Gastrocnemius medialis (tissue), 4 donors: Measurements from ENCODE around the gene GART. TPM values are rescaled to one million over a fixed set of nuclear protein-coding genes. Genes with fewer than 3 reads are reported as not detected.

Source experiments
- ATAC-seq, 2 donors: fragments of 150-250 bp; one replicate each; pipeline ENCODE4 v1.9.1; 2016
- DNase-seq, 2 donors: peaks; one replicate each; pipeline ENCODE4 v3.0.0-alpha.2; 2019
- H3K27ac ChIP-seq, 4 donors: fragments of 200-600 bp; sonication (generic); 1 replicate in 1 of 4; 2 replicates in 3 of 4; pipeline ENCODE4 v1.5.1; 2016 to 2018; ENCODE audit warnings: mild to moderate bottlenecking in 2 of 4, moderate library complexity in 1 of 4
- H3K27me3 ChIP-seq, 3 donors: fragments of 200-600 bp; sonication (generic) in 2 of 3; 1 replicate in 1 of 3; 2 replicates in 2 of 3; pipeline versions ENCODE4 v1.5.1 to v1.6.0; 2016 to 2019; ENCODE audit warnings: mild to moderate bottlenecking in 1 of 3, moderate library complexity in 1 of 3
- H3K36me3 ChIP-seq, 2 donors: fragments of 200-600 bp; sonication (generic) in 1 of 2; one replicate each; pipeline ENCODE4 v1.5.1; 2017 to 2018
- H3K4me1 ChIP-seq, 2 donors: fragments of 200-600 bp; sonication (generic) in 1 of 2; one replicate each; pipeline ENCODE4 v1.5.1; 2016 to 2017; ENCODE audit warnings: mild to moderate bottlenecking in 2 of 2
- H3K4me3 ChIP-seq, 4 donors: fragments of 200-600 bp; sonication (generic) in 3 of 4; 1 replicate in 1 of 4; 2 replicates in 3 of 4; pipeline ENCODE4 v1.5.1; 2016 to 2019; ENCODE audit warnings: mild to moderate bottlenecking in 2 of 4
- H3K9me3 ChIP-seq, 3 donors: fragments of 200-600 bp; sonication (generic) in 2 of 3; 1 replicate in 1 of 3; 2 replicates in 2 of 3; pipeline ENCODE4 v1.5.1; 2016 to 2019
- POLR2A ChIP-seq, 2 donors: fragments of 450-650 bp; IDR thresholded peaks; one replicate each; pipeline ENCODE4 v1.6.1; 2017; ENCODE audit warnings: antibody characterized with exemption in 2 of 2, mild to moderate bottlenecking in 2 of 2, moderate library complexity in 2 of 2
- in situ Hi-C, 4 donors: fragments of 200-750 bp; cut with MboI; loops; one replicate each; pipeline versions ENCODE4 v1.15.0 to v1.8.0; 2017; ENCODE audit warnings: low sequenced_read_pairs in 4 of 4
- intact Hi-C: fragments of 100-400 bp; cut with DNase I; formaldehyde crosslinking; loops from one replicate; pipeline ENCODE4 v1.15.1; 2023; ENCODE audit warnings: low total_unique reads
- total RNA-seq, 4 donors: library from RNA; depleted of rRNA; stranded (reverse); fragments of >200 nt; gene quantifications; one replicate each; pipeline versions ENCODE4 v1.1.0 to v1.2.3, GENCODE V29; 2016
- TF ChIP-seq, protein P1 (sequence below), 5 experiments: fragments of 450-650 bp in 3 of 5; fragments of 200-600 bp in 2 of 5; sonication (generic) in 2 of 5; IDR thresholded peaks in 4 of 5; conservative IDR thresholded peaks in 1 of 5; 1 replicate in 4 of 5; 2 replicates in 1 of 5; pipeline ENCODE4 v1.5.1; 2016 to 2019; ENCODE audit warnings: antibody characterized with exemption in 5 of 5, mild to moderate bottlenecking in 3 of 5, moderate library complexity in 3 of 5

Gene GART
- total RNA-seq, 4 donors from 2014 or later = 46.3 to 97.5 (median 55.4) TPM

- DNase-seq = no peak
- in situ Hi-C loops = no loop called here
- Histone ChIP-seq H3K9me3 (no peaks in the 10 kb centered on the region), H3K27me3 (no peaks in the 10 kb centered on the region), H3K4me1 (peaks cover 14 to 24% of the 10 kb centered on the region in 2 donors), H3K36me3 (peaks cover 0 to 95% of the 10 kb centered on the region in 2 donors), H3K27ac (no peak overlapping the region), H3K4me3 (no peak overlapping the region)
- intact Hi-C loops = loop anchor here (5.0 kb wide), 1 partner anchor 35 kb away; no protein-coding TSS in a partner anchor
- ATAC-seq = no peak
- TF ChIP-seq POLR2A (IDR thresholded peaks at IDR 0.05) = no peak
These were observed 15.5 kb upstream of the GART start for GRCh38 chr21:33557447-33557846.

DNA sequence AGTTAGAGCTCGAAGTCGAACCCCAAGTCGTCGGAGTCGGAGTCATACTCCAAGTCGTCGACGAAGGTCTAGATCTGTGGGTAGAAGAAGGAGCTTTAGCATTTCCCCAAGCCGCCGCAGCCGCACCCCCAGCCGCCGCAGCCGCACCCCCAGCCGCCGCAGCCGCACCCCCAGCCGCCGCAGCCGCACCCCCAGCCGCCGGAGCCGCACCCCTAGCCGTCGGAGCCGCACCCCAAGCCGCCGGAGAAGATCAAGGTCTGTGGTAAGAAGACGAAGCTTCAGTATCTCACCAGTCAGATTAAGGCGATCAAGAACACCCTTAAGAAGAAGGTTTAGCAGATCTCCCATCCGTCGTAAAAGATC, 13.0 kb upstream of the GART start:
- in situ Hi-C loops (no loop called here), intact Hi-C loops (loop anchor here (5.0 kb wide), 1 partner anchor 37 kb away; no protein-coding TSS in a partner anchor)
- TF ChIP-seq POLR2A (IDR thresholded peaks at IDR 0.05) = no peak
- TF ChIP-seq, protein P1, sequence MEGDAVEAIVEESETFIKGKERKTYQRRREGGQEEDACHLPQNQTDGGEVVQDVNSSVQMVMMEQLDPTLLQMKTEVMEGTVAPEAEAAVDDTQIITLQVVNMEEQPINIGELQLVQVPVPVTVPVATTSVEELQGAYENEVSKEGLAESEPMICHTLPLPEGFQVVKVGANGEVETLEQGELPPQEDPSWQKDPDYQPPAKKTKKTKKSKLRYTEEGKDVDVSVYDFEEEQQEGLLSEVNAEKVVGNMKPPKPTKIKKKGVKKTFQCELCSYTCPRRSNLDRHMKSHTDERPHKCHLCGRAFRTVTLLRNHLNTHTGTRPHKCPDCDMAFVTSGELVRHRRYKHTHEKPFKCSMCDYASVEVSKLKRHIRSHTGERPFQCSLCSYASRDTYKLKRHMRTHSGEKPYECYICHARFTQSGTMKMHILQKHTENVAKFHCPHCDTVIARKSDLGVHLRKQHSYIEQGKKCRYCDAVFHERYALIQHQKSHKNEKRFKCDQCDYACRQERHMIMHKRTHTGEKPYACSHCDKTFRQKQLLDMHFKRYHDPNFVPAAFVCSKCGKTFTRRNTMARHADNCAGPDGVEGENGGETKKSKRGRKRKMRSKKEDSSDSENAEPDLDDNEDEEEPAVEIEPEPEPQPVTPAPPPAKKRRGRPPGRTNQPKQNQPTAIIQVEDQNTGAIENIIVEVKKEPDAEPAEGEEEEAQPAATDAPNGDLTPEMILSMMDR (IDR thresholded peaks at IDR 0.05 in 4 of 5, conservative IDR thresholded peaks at IDR 0.05 in 1 of 5) = no peak
- no peaks in the 10 kb centered on the region for H3K9me3 ChIP-seq
- ATAC-seq (no peak), DNase-seq (no peak)
- H3K4me1 ChIP-seq = peaks cover 11 to 21% of the 10 kb centered on the region in 2 donors
- H3K36me3 ChIP-seq = peaks cover 0 to 95% of the 10 kb centered on the region in 2 donors
- H3K27me3 ChIP-seq = no peaks in the 10 kb centered on the region
- H3K27ac ChIP-seq = no peak overlapping the region
- H3K4me3 ChIP-seq = no peak overlapping the region

GRCh38 chr21:33554236-33554981, 12.5 kb upstream of the GART start:
- no peak overlapping the region for H3K27ac ChIP-seq
- peaks cover 0 to 95% of the 10 kb centered on the region in 2 donors for H3K36me3 ChIP-seq
- DNase-seq = no peak
- intact Hi-C loops = no loop called here
- H3K4me1 ChIP-seq = peaks cover 11 to 16% of the 10 kb centered on the region in 2 donors
- in situ Hi-C loops = no loop called here
- ATAC-seq = no peak
- H3K27me3 ChIP-seq = no peaks in the 10 kb centered on the region
- H3K4me3 ChIP-seq = no peak overlapping the region
- no peaks in the 10 kb centered on the region for H3K9me3 ChIP-seq
- TF ChIP-seq, protein P1 (IDR thresholded peaks at IDR 0.05 in 4 of 5, conservative IDR thresholded peaks at IDR 0.05 in 1 of 5) = no peak
- no peak for TF ChIP-seq POLR2A (IDR thresholded peaks at IDR 0.05)

DNA sequence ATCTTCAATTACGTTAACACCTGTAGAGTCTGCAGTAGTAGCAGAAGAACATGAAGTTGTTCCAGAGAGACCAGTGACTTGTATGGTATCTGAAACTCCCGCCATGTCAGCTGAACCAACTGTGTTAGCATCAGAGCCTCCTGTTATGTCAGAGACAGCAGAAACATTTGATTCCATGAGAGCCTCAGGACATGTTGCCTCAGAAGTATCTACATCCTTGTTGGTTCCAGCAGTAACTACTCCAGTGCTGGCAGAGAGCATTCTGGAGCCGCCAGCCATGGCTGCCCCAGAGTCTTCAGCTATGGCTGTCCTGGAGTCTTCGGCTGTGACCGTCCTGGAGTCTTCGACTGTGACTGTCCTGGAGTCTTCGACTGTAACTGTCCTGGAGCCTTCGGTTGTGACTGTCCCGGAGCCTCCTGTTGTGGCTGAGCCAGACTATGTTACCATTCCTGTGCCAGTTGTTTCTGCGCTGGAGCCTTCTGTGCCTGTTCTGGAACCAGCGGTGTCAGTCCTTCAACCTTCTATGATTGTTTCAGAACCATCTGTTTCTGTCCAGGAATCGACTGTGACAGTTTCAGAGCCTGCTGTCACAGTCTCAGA, 11.2 kb upstream of the GART start:
- peaks cover 11 to 15% of the 10 kb centered on the region in 2 donors for H3K4me1 ChIP-seq
- H3K36me3 ChIP-seq = peaks cover 0 to 96% of the 10 kb centered on the region in 2 donors
- no peak for DNase-seq
- H3K4me3 ChIP-seq = no peak overlapping the region
- no peak for TF ChIP-seq POLR2A (IDR thresholded peaks at IDR 0.05)
- TF ChIP-seq, protein P1 (IDR thresholded peaks at IDR 0.05 in 4 of 5, conservative IDR thresholded peaks at IDR 0.05 in 1 of 5) = no peak
- no peak overlapping the region for H3K27ac ChIP-seq
- no peaks in the 10 kb centered on the region for H3K27me3 ChIP-seq
- no peaks in the 10 kb centered on the region for H3K9me3 ChIP-seq
- in situ Hi-C loops (no loop called here), intact Hi-C loops (no loop called here)
- ATAC-seq = no peak
